ENCODE results near the gene ECM2.
A peak's percentile ranks its signal among the peaks of the same experiment; 100 is the strongest.
"Not testable (repeated sequence)": the region's sequence is repeated elsewhere in the genome, so short reads cannot be mapped to it uniquely, and the experiment has no call there.

ECM2 gene

DNA sequence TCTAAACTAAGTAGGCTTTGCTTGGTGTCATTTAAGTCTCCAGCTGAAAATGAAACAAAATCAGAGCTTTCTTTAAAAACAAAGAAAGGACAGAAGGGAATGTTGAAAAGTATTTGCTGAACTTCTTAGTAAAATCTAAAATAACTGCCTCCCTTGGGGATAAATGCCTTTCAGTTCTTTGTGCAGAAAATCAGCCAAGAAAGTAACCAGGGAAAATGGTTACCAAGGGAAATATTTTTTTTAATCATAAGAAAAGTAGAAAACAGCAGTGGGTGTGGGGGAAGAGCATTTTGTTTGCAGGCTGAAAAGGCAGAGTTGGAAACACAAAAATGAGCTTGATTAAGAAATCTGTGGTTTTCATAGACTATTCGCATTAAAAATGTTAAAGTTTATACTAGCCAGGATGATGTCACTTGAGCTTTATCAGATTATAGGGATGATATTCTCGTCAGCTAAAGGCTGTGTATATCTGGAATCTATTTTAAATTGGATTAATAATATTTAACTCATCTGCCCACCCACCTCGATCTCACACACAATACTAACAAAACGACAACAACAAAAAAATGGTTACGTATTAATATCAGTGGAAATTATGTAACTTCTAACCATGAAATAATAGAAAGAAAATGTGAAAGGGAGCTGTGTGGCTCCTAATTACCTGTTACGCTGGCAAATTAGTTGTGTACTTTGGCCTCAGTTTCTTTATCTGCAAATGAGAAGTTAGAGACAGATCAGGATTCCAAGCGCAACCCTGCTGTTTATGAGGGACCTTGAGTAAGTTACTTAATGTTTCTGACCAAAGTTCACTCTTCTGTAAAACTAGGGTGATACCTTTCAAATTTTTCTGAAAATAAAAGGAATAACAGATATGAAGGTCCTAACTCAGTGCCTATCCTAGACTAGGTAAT lies at the start of gene ECM2:
ECM2 (minus strand) TSS at position 51 of the 911 bp plus-strand sequence. CDS start 13,124 bp downstream, outside the sequence.
- TF ChIP-seq, protein P1, sequence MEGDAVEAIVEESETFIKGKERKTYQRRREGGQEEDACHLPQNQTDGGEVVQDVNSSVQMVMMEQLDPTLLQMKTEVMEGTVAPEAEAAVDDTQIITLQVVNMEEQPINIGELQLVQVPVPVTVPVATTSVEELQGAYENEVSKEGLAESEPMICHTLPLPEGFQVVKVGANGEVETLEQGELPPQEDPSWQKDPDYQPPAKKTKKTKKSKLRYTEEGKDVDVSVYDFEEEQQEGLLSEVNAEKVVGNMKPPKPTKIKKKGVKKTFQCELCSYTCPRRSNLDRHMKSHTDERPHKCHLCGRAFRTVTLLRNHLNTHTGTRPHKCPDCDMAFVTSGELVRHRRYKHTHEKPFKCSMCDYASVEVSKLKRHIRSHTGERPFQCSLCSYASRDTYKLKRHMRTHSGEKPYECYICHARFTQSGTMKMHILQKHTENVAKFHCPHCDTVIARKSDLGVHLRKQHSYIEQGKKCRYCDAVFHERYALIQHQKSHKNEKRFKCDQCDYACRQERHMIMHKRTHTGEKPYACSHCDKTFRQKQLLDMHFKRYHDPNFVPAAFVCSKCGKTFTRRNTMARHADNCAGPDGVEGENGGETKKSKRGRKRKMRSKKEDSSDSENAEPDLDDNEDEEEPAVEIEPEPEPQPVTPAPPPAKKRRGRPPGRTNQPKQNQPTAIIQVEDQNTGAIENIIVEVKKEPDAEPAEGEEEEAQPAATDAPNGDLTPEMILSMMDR (IDR thresholded peaks at IDR 0.05; ENCODE audit: insufficient read depth, low read depth, low read length, missing control alignments), result no peak
- peak within 1 kb of the TSS; percentile 34 for H3K4me3 ChIP-seq (ENCODE audit: low read depth, low read length)
- DNase-seq (ENCODE audit: low read depth), result no peak

DNA sequence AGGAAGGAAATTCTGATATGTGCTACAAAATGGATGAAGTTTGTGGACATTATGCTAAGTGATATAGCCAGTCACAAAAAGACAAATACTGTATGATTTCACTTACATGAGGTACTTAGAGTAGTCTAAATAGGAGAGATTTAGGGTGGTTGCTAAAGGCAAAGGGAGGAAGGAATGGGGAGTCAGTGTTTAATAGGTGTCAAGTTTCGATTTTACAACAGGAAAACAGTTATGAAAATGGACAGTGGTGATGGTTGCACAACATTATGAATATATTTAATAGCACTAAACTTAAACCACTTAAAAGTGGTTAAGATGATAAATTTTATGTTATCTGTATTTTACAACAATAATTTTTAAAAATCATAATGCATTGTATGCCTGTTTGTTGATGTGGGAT lies 40.4 kb upstream of the ECM2 start:
- no peak overlapping the region for H3K4me3 ChIP-seq (ENCODE audit: low read depth, low read length)
- no peak for DNase-seq (ENCODE audit: low read depth)
- TF ChIP-seq, protein P1 (IDR thresholded peaks at IDR 0.05; ENCODE audit: insufficient read depth, low read depth, low read length, missing control alignments), result no peak

DNA sequence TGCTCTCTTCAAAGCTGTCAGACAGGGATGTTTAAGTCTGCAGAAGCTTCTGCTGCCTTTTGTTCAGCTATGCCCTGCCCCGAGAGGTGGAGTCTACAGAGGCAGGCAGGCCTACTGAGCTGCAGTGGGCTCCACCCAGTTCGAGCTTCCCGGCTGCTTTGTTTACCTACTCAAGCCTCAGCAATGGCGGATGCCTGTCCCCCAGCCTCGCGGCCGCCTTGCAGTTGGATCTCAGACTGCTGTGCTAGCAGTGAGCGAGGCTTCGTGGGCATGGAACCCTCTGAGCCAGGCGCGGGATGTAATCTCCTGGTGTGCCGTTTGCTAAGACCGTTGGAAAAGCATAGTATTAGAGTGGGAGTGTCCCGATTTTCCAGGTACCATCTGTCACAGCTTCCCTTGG lies 37.8 kb upstream of the ECM2 start:
- not testable (repeated sequence) for H3K4me3 ChIP-seq (ENCODE audit: low read depth, low read length); DNase-seq (ENCODE audit: low read depth)

DNA sequence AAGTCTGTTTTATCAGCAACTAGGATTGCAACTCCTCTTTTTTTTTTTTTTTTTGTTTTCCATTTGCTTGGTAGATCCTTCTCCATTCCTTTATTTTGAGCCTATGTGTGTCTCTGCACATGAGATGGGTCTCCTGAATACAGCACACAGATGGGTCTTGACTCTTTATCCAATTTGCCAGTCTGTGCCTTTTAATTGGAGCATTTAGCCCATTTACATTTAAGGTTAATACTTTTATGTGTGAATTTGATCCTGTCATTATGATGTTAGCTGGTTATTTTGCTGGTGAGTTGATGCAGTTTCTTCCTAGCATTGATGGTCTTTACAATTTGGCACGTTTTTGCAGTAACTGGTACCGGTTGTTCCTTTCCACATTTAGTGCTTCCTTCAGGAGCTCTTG lies 36.1 kb upstream of the ECM2 start:
- not testable (repeated sequence) for DNase-seq (ENCODE audit: low read depth); H3K4me3 ChIP-seq (ENCODE audit: low read depth, low read length)

DNA sequence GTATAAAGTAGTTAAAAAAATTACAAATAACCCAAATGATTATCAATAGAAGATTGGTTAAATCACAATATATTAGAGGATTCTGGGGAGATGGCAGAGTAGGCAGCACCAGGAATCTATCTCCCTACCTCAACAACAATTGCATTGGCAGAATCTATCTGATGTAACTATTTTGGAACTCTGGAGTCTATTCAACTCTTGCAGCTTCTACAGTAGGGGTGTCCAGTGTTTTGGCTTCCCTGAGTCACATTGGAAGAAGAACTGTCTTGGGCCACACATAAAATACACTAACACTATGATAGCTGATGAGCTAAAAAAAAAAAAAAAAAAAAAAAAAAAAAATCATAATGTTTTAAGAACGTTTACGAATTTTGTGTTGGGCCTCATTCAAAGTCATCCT lies 29.2 kb upstream of the ECM2 start:
- H3K4me3 ChIP-seq (ENCODE audit: low read depth, low read length), result no peak overlapping the region
- no peak for DNase-seq (ENCODE audit: low read depth)
- TF ChIP-seq, protein P1 (IDR thresholded peaks at IDR 0.05; ENCODE audit: insufficient read depth, low read depth, low read length, missing control alignments), result no peak

DNA sequence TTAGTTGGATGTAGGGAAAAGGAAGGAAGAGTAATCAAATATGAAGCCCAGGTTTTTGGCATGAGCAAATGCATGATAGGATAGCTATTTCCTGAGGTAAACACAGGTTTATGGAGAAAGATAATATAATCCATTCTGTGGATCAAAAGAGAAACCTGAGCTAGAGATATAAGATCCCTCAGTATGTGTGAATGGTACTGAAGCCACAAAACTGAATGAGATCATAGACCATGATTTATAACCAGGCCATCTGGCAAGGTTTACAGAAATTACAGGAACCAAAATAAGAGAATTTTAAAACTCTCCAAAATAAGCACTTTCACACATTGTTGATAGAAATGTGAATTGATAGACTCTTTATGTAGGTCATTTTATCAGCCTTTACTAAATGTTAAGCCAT lies 28.7 kb upstream of the ECM2 start:
- no peak overlapping the region for H3K4me3 ChIP-seq (ENCODE audit: low read depth, low read length)
- TF ChIP-seq, protein P1 (IDR thresholded peaks at IDR 0.05; ENCODE audit: insufficient read depth, low read depth, low read length, missing control alignments), result no peak
- no peak for DNase-seq (ENCODE audit: low read depth)

DNA sequence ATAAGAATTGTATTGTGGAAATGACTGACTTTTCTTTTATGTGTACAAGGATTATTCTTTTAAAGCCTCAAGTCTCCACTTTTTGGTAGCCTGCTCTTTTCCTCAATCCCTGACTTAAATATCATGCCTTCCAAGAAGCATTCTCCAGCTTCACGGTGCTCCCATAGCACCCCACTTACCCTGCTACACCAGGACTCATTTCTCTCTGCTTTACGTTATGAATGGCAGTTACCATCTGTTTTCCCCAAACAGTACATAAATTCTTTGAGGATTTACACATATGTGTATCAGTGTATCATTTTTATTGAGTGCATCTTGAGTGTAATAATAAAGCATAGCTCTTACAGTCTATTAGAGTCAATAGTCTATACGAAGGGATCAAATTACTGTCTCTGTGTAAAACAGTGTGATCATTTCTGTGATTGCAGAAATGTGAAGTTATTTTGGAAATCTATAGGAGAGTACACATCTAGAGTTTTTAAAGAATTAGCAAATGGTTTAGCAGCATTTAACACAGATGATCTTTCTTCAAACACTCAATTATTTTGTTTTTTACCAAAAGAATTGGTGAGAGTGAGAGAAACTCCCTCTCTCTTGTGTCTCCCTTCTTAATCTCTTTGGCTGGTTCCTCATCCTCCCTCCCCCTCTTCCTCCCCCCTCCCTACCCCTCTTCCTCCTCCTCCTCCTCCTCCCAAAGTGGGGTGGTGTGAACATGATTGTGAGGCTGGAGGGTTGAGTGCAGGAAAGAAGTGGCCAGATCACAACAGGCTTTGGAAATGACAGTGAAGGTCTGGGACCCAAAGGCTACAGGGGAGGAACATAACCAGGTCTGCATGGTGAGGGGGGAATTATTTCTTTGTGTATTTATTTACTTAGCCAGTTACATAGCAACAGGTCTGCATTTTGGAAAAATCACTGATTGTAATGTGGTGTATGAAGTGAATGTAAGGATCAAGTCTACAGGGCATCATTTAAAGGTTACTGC lies 27.6 kb upstream of the ECM2 start:
- no peak for DNase-seq (ENCODE audit: low read depth)
- H3K4me3 ChIP-seq (ENCODE audit: low read depth, low read length), result no peak overlapping the region
- TF ChIP-seq, protein P1 (IDR thresholded peaks at IDR 0.05; ENCODE audit: insufficient read depth, low read depth, low read length, missing control alignments), result no peak
